PC-9 (cell line): ENCODE data around the gene RPS6KA5. TPM values are rescaled to one million over a fixed set of nuclear protein-coding genes. Genes with fewer than 3 reads are reported as not detected.

ENCODE experiments used
- BruUV-seq: library from RNA; stranded (reverse); fragments of 400-500 nt; replicated peaks from 2 replicates; lab custom pipeline; 2021; lab: Mats Ljungman, UMichigan
- CTCF ChIA-PET: fragments of 300-600 bp; sonication (Branson Sonifier 250); formaldehyde crosslinking; loops from one replicate; lab custom pipeline; 2022; ENCODE audit warnings: antibody characterized with exemption; lab: Charles Lee
- POLR2A ChIA-PET: fragments of 300-600 bp; sonication (Branson Sonifier 250); formaldehyde crosslinking; loops from one replicate; lab custom pipeline; 2022; ENCODE audit warnings: antibody characterized with exemption; ENCODE audit not compliant: unreplicated experiment; lab: Charles Lee
- DNase-seq, 2 experiments: peaks; one replicate each; pipeline versions ENCODE4 v3.0.0 to v3.0.0-alpha.2; 2015 to 2022; ENCODE audit warnings: mixed read lengths in 1 of 2
- H2AFZ ChIP-seq: fragments of 200-600 bp; sonication (generic); 2 replicates; pipeline ENCODE4 v1.8.1; 2017; ENCODE audit warnings: antibody characterized with exemption
- H3F3A ChIP-seq: fragments of 200-600 bp; sonication (generic); 2 replicates; pipeline ENCODE4 v1.8.1; 2017; ENCODE audit warnings: antibody characterized with exemption, mild to moderate bottlenecking, low read depth; ENCODE audit not compliant: insufficient read depth
- H3K27ac ChIP-seq: fragments of 200-600 bp; sonication (generic); 2 replicates; pipeline ENCODE4 v1.6.1; 2016; ENCODE audit warnings: mixed run types
- H3K27me3 ChIP-seq: fragments of 200-600 bp; sonication (generic); 2 replicates; pipeline ENCODE4 v1.6.1; 2016; ENCODE audit warnings: low read depth, mixed run types; ENCODE audit not compliant: insufficient read depth
- H3K36me3 ChIP-seq: fragments of 200-600 bp; sonication (generic); 2 replicates; pipeline ENCODE4 v1.6.1; 2016; ENCODE audit warnings: low read depth, mixed run types
- H3K4me1 ChIP-seq: fragments of 200-600 bp; sonication (generic); replicated peaks from 2 replicates; pipeline ENCODE4 v1.6.1; 2016; ENCODE audit warnings: mixed run types; ENCODE audit not compliant: insufficient read depth
- H3K4me2 ChIP-seq: fragments of 200-600 bp; sonication (generic); 2 replicates; pipeline ENCODE4 v1.6.1; 2017; ENCODE audit warnings: mixed run types
- H3K4me3 ChIP-seq: fragments of 200-600 bp; sonication (generic); 2 replicates; pipeline ENCODE4 v1.6.1; 2016; ENCODE audit warnings: mixed run types
- H3K79me2 ChIP-seq: fragments of 200-600 bp; sonication (generic); 2 replicates; pipeline ENCODE4 v1.6.1; 2017; ENCODE audit warnings: low read depth, mixed run types
- H3K9me2 ChIP-seq: fragments of 200-600 bp; sonication (generic); 2 replicates; pipeline ENCODE4 v1.8.1; 2017; ENCODE audit warnings: mild to moderate bottlenecking; ENCODE audit not compliant: insufficient read depth
- H3K9me3 ChIP-seq: fragments of 200-600 bp; sonication (generic); 2 replicates; pipeline ENCODE4 v1.8.1; 2016; ENCODE audit warnings: low read depth; ENCODE audit not compliant: insufficient read depth
- H4K20me1 ChIP-seq: fragments of 200-600 bp; sonication (generic); 2 replicates; pipeline ENCODE4 v1.8.1; 2017; ENCODE audit not compliant: insufficient read depth
- CTCF ChIP-seq: fragments of 200-600 bp; sonication (generic); conservative IDR thresholded peaks from 2 replicates; pipeline ENCODE4 v1.6.1; 2017; ENCODE audit warnings: mixed run types, antibody characterized with exemption, mild to moderate bottlenecking, moderate library complexity
- EZH2 ChIP-seq: fragments of 200-600 bp; sonication (generic); IDR thresholded peaks from 2 replicates; pipeline ENCODE4 v1.8.0; 2017; ENCODE audit warnings: antibody characterized with exemption, low read depth
- intact Hi-C: fragments of 100-400 bp; cut with micrococcal nuclease; formaldehyde crosslinking; loops from one replicate; pipeline ENCODE4 v1.10.0; 2022; ENCODE audit not compliant: unreplicated experiment
- total RNA-seq: library from RNA; stranded (reverse); gene quantifications from 2 replicates; pipeline ENCODE4 v1.2.3, GENCODE V29; 2021

RPS6KA5 gene
- total RNA-seq, 1 experiment from 2014 or later, result 3.5 TPM

GRCh38 chr14:90837355-90837754 is 223.1 kb downstream of the RPS6KA5 start:
- Histone ChIP-seq H3K79me2 (no peaks in the 10 kb centered on the region), H4K20me1 (no peaks in the 10 kb centered on the region), H3K27ac (no peak overlapping the region), H3K9me3 (no peaks in the 10 kb centered on the region), H3K27me3 (no peaks in the 10 kb centered on the region), H3K9me2 (no peaks in the 10 kb centered on the region), H3F3A (no peaks in the 10 kb centered on the region), H3K4me3 (no peak overlapping the region), H2AFZ (no peak overlapping the region), H3K4me2 (no peak overlapping the region), H3K4me1 (no peaks in the 10 kb centered on the region), H3K36me3 (no peaks in the 10 kb centered on the region)
- no peak for DNase-seq
- intact Hi-C loops, result no loop called here
- ChIA-PET POLR2A (no interaction called here), CTCF (no interaction called here)
- no TSS peak for BruUV-seq
- TF ChIP-seq CTCF (no peak), EZH2 (no peak)

GRCh38 chr14:90836692-90837063 is 223.8 kb downstream of the RPS6KA5 start:
- no peaks in the 10 kb centered on the region for H3F3A ChIP-seq
- H3K27me3 ChIP-seq, result no peaks in the 10 kb centered on the region
- H3K27ac ChIP-seq, result no peak overlapping the region
- no peak for TF ChIP-seq EZH2
- TF ChIP-seq CTCF, result no peak
- BruUV-seq, result no TSS peak
- no peaks in the 10 kb centered on the region for H3K9me3 ChIP-seq
- no peak for DNase-seq
- no peaks in the 10 kb centered on the region for H3K4me1 ChIP-seq
- no peak overlapping the region for H3K4me2 ChIP-seq
- H3K36me3 ChIP-seq, result no peaks in the 10 kb centered on the region
- H3K79me2 ChIP-seq, result no peaks in the 10 kb centered on the region
- ChIA-PET CTCF (no interaction called here), POLR2A (no interaction called here)
- H2AFZ ChIP-seq, result no peak overlapping the region
- intact Hi-C loops, result no loop called here
- H4K20me1 ChIP-seq, result no peaks in the 10 kb centered on the region
- no peak overlapping the region for H3K4me3 ChIP-seq
- H3K9me2 ChIP-seq, result no peaks in the 10 kb centered on the region

- Histone ChIP-seq H3F3A (no peaks in the 10 kb centered on the region), H3K27me3 (no peaks in the 10 kb centered on the region), H3K9me3 (no peaks in the 10 kb centered on the region), H3K79me2 (no peaks in the 10 kb centered on the region), H2AFZ (no peak overlapping the region), H3K9me2 (no peaks in the 10 kb centered on the region), H4K20me1 (no peaks in the 10 kb centered on the region), H3K4me3 (no peak overlapping the region), H3K4me2 (no peak overlapping the region), H3K36me3 (no peaks in the 10 kb centered on the region), H3K27ac (no peak overlapping the region), H3K4me1 (peaks cover 3% of the 10 kb centered on the region; the same call in 1 of the 2 replicates)
- POLR2A ChIA-PET, result no interaction called here
- intact Hi-C loops, result no loop called here
- no peak for TF ChIP-seq EZH2
- no peak for TF ChIP-seq CTCF
- DNase-seq, result no peak
- BruUV-seq, result no TSS peak
- CTCF ChIA-PET, result no interaction called here
These were observed 228.6 kb downstream of the RPS6KA5 start for GRCh38 chr14:90831821-90832220.
